ENCODE measurements around the gene MAP4K3.
A peak's percentile ranks its signal among the peaks of the same experiment; 100 is the strongest.

MAP4K3 gene

GRCh38 chr2:39436592-39437521 is at the start of gene MAP4K3:
Gene MAP4K3, minus strand, starts transcription at chr2:39437285. Its CDS starts 298 bp downstream, at chr2:39436987.
- peak within 1 kb of the TSS; percentile 67 for H3K9ac ChIP-seq (ENCODE audit: low read depth, low read length)
- no peaks in the 10 kb centered on the region for H3K36me3 ChIP-seq (ENCODE audit: control insufficient read depth, insufficient read depth, low read length)
- peaks cover 30% of the 10 kb centered on the region for H3K4me1 ChIP-seq (ENCODE audit: control insufficient read depth, insufficient read depth, low read length)
- no peaks in the 10 kb centered on the region for H3K9me3 ChIP-seq (ENCODE audit: control insufficient read depth, insufficient read depth, low read length)
- peak within 1 kb of the TSS; percentile 96 for H3K4me3 ChIP-seq (ENCODE audit: low read depth, low read length)
- H3K27me3 ChIP-seq (ENCODE audit: control insufficient read depth, insufficient read depth, low read length): no peaks in the 10 kb centered on the region

GRCh38 chr2:39486071-39486470 is 49.0 kb upstream of the MAP4K3 start:
- Histone ChIP-seq H3K9ac (ENCODE audit: low read depth, low read length) (no peak overlapping the region), H3K27me3 (ENCODE audit: control insufficient read depth, insufficient read depth, low read length) (no peaks in the 10 kb centered on the region), H3K4me3 (ENCODE audit: low read depth, low read length) (no peak overlapping the region), H3K36me3 (ENCODE audit: control insufficient read depth, insufficient read depth, low read length) (no peaks in the 10 kb centered on the region), H3K4me1 (ENCODE audit: control insufficient read depth, insufficient read depth, low read length) (peaks cover 22% of the 10 kb centered on the region), H3K9me3 (ENCODE audit: control insufficient read depth, insufficient read depth, low read length) (no peaks in the 10 kb centered on the region)

GRCh38 chr2:39484620-39485495 is 47.8 kb upstream of the MAP4K3 start:
- H3K9ac ChIP-seq (ENCODE audit: low read depth, low read length): no peak overlapping the region
- no peaks in the 10 kb centered on the region for H3K9me3 ChIP-seq (ENCODE audit: control insufficient read depth, insufficient read depth, low read length)
- no peak overlapping the region for H3K4me3 ChIP-seq (ENCODE audit: low read depth, low read length)
- no peaks in the 10 kb centered on the region for H3K27me3 ChIP-seq (ENCODE audit: control insufficient read depth, insufficient read depth, low read length)
- H3K4me1 ChIP-seq (ENCODE audit: control insufficient read depth, insufficient read depth, low read length): peaks cover 23% of the 10 kb centered on the region
- no peaks in the 10 kb centered on the region for H3K36me3 ChIP-seq (ENCODE audit: control insufficient read depth, insufficient read depth, low read length)

- Histone ChIP-seq H3K36me3 (ENCODE audit: control insufficient read depth, insufficient read depth, low read length) (no peaks in the 10 kb centered on the region), H3K9me3 (ENCODE audit: control insufficient read depth, insufficient read depth, low read length) (no peaks in the 10 kb centered on the region), H3K27me3 (ENCODE audit: control insufficient read depth, insufficient read depth, low read length) (no peaks in the 10 kb centered on the region), H3K4me1 (ENCODE audit: control insufficient read depth, insufficient read depth, low read length) (peaks cover 25% of the 10 kb centered on the region), H3K4me3 (ENCODE audit: low read depth, low read length) (no peak overlapping the region), H3K9ac (ENCODE audit: low read depth, low read length) (no peak overlapping the region)
Measured at GRCh38 chr2:39484206-39484605, 47.1 kb upstream of the MAP4K3 start.

GRCh38 chr2:39483534-39483933 is 46.4 kb upstream of the MAP4K3 start:
- H3K4me3 ChIP-seq (ENCODE audit: low read depth, low read length): no peak overlapping the region
- no peak overlapping the region for H3K9ac ChIP-seq (ENCODE audit: low read depth, low read length)
- no peaks in the 10 kb centered on the region for H3K36me3 ChIP-seq (ENCODE audit: control insufficient read depth, insufficient read depth, low read length)
- peaks cover 25% of the 10 kb centered on the region for H3K4me1 ChIP-seq (ENCODE audit: control insufficient read depth, insufficient read depth, low read length)
- no peaks in the 10 kb centered on the region for H3K27me3 ChIP-seq (ENCODE audit: control insufficient read depth, insufficient read depth, low read length)
- H3K9me3 ChIP-seq (ENCODE audit: control insufficient read depth, insufficient read depth, low read length): no peaks in the 10 kb centered on the region

GRCh38 chr2:39481611-39482010 is 44.5 kb upstream of the MAP4K3 start:
- peaks cover 22% of the 10 kb centered on the region for H3K4me1 ChIP-seq (ENCODE audit: control insufficient read depth, insufficient read depth, low read length)
- H3K4me3 ChIP-seq (ENCODE audit: low read depth, low read length): no peak overlapping the region
- no peak overlapping the region for H3K9ac ChIP-seq (ENCODE audit: low read depth, low read length)
- H3K36me3 ChIP-seq (ENCODE audit: control insufficient read depth, insufficient read depth, low read length): no peaks in the 10 kb centered on the region
- H3K9me3 ChIP-seq (ENCODE audit: control insufficient read depth, insufficient read depth, low read length): no peaks in the 10 kb centered on the region
- no peaks in the 10 kb centered on the region for H3K27me3 ChIP-seq (ENCODE audit: control insufficient read depth, insufficient read depth, low read length)

GRCh38 chr2:39479696-39480095 is 42.6 kb upstream of the MAP4K3 start:
- Histone ChIP-seq H3K9ac (ENCODE audit: low read depth, low read length) (no peak overlapping the region), H3K4me1 (ENCODE audit: control insufficient read depth, insufficient read depth, low read length) (peaks cover 16% of the 10 kb centered on the region), H3K4me3 (ENCODE audit: low read depth, low read length) (no peak overlapping the region), H3K27me3 (ENCODE audit: control insufficient read depth, insufficient read depth, low read length) (no peaks in the 10 kb centered on the region), H3K9me3 (ENCODE audit: control insufficient read depth, insufficient read depth, low read length) (no peaks in the 10 kb centered on the region), H3K36me3 (ENCODE audit: control insufficient read depth, insufficient read depth, low read length) (no peaks in the 10 kb centered on the region)

- Histone ChIP-seq H3K9ac (ENCODE audit: low read depth, low read length) (no peak overlapping the region), H3K9me3 (ENCODE audit: control insufficient read depth, insufficient read depth, low read length) (no peaks in the 10 kb centered on the region), H3K4me3 (ENCODE audit: low read depth, low read length) (no peak overlapping the region), H3K4me1 (ENCODE audit: control insufficient read depth, insufficient read depth, low read length) (peaks cover 11% of the 10 kb centered on the region), H3K27me3 (ENCODE audit: control insufficient read depth, insufficient read depth, low read length) (no peaks in the 10 kb centered on the region), H3K36me3 (ENCODE audit: control insufficient read depth, insufficient read depth, low read length) (no peaks in the 10 kb centered on the region)
Measured at GRCh38 chr2:39479053-39479670, 42.1 kb upstream of the MAP4K3 start.

GRCh38 chr2:39476524-39476923 is 39.4 kb upstream of the MAP4K3 start:
- H3K4me1 ChIP-seq (ENCODE audit: control insufficient read depth, insufficient read depth, low read length): peaks cover 4% of the 10 kb centered on the region
- no peak overlapping the region for H3K9ac ChIP-seq (ENCODE audit: low read depth, low read length)
- H3K9me3 ChIP-seq (ENCODE audit: control insufficient read depth, insufficient read depth, low read length): no peaks in the 10 kb centered on the region
- no peaks in the 10 kb centered on the region for H3K27me3 ChIP-seq (ENCODE audit: control insufficient read depth, insufficient read depth, low read length)
- H3K4me3 ChIP-seq (ENCODE audit: low read depth, low read length): no peak overlapping the region
- no peaks in the 10 kb centered on the region for H3K36me3 ChIP-seq (ENCODE audit: control insufficient read depth, insufficient read depth, low read length)

- Histone ChIP-seq H3K9me3 (ENCODE audit: control insufficient read depth, insufficient read depth, low read length) (no peaks in the 10 kb centered on the region), H3K27me3 (ENCODE audit: control insufficient read depth, insufficient read depth, low read length) (no peaks in the 10 kb centered on the region), H3K4me3 (ENCODE audit: low read depth, low read length) (no peak overlapping the region), H3K9ac (ENCODE audit: low read depth, low read length) (no peak overlapping the region), H3K4me1 (ENCODE audit: control insufficient read depth, insufficient read depth, low read length) (peaks cover 4% of the 10 kb centered on the region), H3K36me3 (ENCODE audit: control insufficient read depth, insufficient read depth, low read length) (no peaks in the 10 kb centered on the region)
Measured at GRCh38 chr2:39475006-39475405, 37.9 kb upstream of the MAP4K3 start.

- Histone ChIP-seq H3K27me3 (ENCODE audit: control insufficient read depth, insufficient read depth, low read length) (no peaks in the 10 kb centered on the region), H3K36me3 (ENCODE audit: control insufficient read depth, insufficient read depth, low read length) (no peaks in the 10 kb centered on the region), H3K4me3 (ENCODE audit: low read depth, low read length) (no peak overlapping the region), H3K9me3 (ENCODE audit: control insufficient read depth, insufficient read depth, low read length) (no peaks in the 10 kb centered on the region), H3K4me1 (ENCODE audit: control insufficient read depth, insufficient read depth, low read length) (peaks cover 2% of the 10 kb centered on the region), H3K9ac (ENCODE audit: low read depth, low read length) (no peak overlapping the region)
Measured at GRCh38 chr2:39470580-39470979, 33.5 kb upstream of the MAP4K3 start.
